Smooth muscle cell (in vitro differentiated cells): ENCODE data around the gene MPP7. TPM values are rescaled to one million over a fixed set of nuclear protein-coding genes. Genes with fewer than 3 reads are reported as not detected.

Source experiments
- DNase-seq: peaks from one replicate; lab custom pipeline; 2025; ENCODE audit not compliant: unreplicated experiment; lab: John Stamatoyannopoulos, UW
- H2AFZ ChIP-seq: fragments of 200-600 bp; sonication (generic); 2 replicates; pipeline ENCODE4 v1.6.0; 2016; ENCODE audit warnings: antibody characterized with exemption, low read depth, mild to moderate bottlenecking
- H3F3A ChIP-seq: fragments of 200-600 bp; sonication (generic); 2 replicates; pipeline ENCODE4 v1.6.0; 2017; ENCODE audit warnings: antibody characterized with exemption, low read depth
- H3K27ac ChIP-seq: fragments of 200-600 bp; sonication (generic); 2 replicates; pipeline ENCODE4 v1.5.1; 2016; ENCODE audit warnings: low read depth, mild to moderate bottlenecking
- H3K27me3 ChIP-seq: fragments of 200-600 bp; sonication (generic); 2 replicates; pipeline ENCODE4 v1.6.1; 2016; ENCODE audit warnings: low read depth, mild to moderate bottlenecking
- H3K36me3 ChIP-seq: fragments of 200-600 bp; sonication (generic); 2 replicates; pipeline ENCODE4 v1.5.1; 2016; ENCODE audit warnings: low read depth
- H3K4me1 ChIP-seq: fragments of 200-600 bp; sonication (generic); 2 replicates; pipeline ENCODE4 v1.5.1; 2016; ENCODE audit warnings: low read depth
- H3K4me2 ChIP-seq: fragments of 200-600 bp; sonication (generic); 2 replicates; pipeline ENCODE4 v1.6.0; 2016; ENCODE audit warnings: mild to moderate bottlenecking
- H3K4me3 ChIP-seq: fragments of 200-600 bp; sonication (generic); 2 replicates; pipeline ENCODE4 v1.5.1; 2016; ENCODE audit warnings: mild to moderate bottlenecking
- H3K79me2 ChIP-seq: fragments of 200-600 bp; sonication (generic); 2 replicates; pipeline ENCODE4 v1.6.0; 2016; ENCODE audit warnings: low read depth, mild to moderate bottlenecking
- H3K9ac ChIP-seq: fragments of 200-600 bp; sonication (generic); 2 replicates; pipeline ENCODE4 v1.6.0; 2016; ENCODE audit warnings: low read depth
- H3K9me3 ChIP-seq: fragments of 200-600 bp; sonication (generic); replicated peaks from 2 replicates; pipeline ENCODE4 v1.5.1; 2016; ENCODE audit warnings: low read depth
- H4K20me1 ChIP-seq: fragments of 200-600 bp; sonication (generic); 2 replicates; pipeline ENCODE4 v1.6.0; 2016; ENCODE audit warnings: low read depth
- WGBS: methylation state at CpG from one replicate; pipeline ENCODE4 v1.1.7; 2016; ENCODE audit warnings: low lambda C conversion rate; 5-methylcytosine and 5-hydroxymethylcytosine counted together
- polyA plus RNA-seq: library from polyadenylated mRNA; unstranded; fragments of >200 nt; fragmentation: Nextera tagmentation; extraction: Ambion mirVana; gene quantifications from 2 replicates; pipeline ENCODE4 v1.2.1, GENCODE V29; 2016
- total RNA-seq: library from RNA; depleted of rRNA; stranded (reverse); fragments of >200 nt; gene quantifications from 2 replicates; pipeline ENCODE4 v1.2.3, GENCODE V29; 2014
- TF ChIP-seq, protein P1 (sequence below): fragments of 200-600 bp; sonication (generic); IDR thresholded peaks from 2 replicates; pipeline ENCODE4 v1.5.1; 2017; ENCODE audit warnings: borderline replicate concordance, mild to moderate bottlenecking, antibody characterized with exemption; ENCODE audit not compliant: insufficient read depth, poor library complexity, severe bottlenecking

Gene MPP7
- total and polyA plus RNA-seq, 2 experiments from 2014 or later, result 0.80 to 3.4 TPM

DNA sequence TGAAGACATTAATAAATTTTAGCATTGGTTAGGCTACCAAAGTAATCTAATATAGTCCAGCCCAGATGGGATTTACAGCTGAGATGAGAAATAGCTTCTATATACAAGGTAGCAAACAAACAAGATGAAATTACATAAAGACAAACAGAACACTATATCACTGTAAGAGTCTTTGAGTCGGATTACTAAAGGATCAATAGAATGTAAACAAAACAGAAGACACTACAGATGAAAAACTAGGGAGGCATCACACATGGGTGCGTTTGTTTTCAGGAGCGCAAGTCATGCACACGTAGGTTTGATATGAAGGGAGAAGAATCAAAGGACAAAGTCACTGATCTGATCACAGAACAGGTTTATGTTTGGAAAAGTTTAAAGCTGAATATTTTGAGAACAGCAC is 26.5 kb downstream of the MPP7 start:
- Histone ChIP-seq H4K20me1 (no peaks in the 10 kb centered on the region), H3F3A (no peaks in the 10 kb centered on the region), H3K36me3 (no peaks in the 10 kb centered on the region), H3K79me2 (no peaks in the 10 kb centered on the region), H3K4me1 (peaks cover 3% of the 10 kb centered on the region), H3K4me3 (no peak overlapping the region), H2AFZ (no peak overlapping the region), H3K27me3 (no peaks in the 10 kb centered on the region), H3K27ac (no peak overlapping the region), H3K9ac (no peak overlapping the region), H3K9me3 (no peaks in the 10 kb centered on the region), H3K4me2 (no peak overlapping the region)
- TF ChIP-seq, protein P1, sequence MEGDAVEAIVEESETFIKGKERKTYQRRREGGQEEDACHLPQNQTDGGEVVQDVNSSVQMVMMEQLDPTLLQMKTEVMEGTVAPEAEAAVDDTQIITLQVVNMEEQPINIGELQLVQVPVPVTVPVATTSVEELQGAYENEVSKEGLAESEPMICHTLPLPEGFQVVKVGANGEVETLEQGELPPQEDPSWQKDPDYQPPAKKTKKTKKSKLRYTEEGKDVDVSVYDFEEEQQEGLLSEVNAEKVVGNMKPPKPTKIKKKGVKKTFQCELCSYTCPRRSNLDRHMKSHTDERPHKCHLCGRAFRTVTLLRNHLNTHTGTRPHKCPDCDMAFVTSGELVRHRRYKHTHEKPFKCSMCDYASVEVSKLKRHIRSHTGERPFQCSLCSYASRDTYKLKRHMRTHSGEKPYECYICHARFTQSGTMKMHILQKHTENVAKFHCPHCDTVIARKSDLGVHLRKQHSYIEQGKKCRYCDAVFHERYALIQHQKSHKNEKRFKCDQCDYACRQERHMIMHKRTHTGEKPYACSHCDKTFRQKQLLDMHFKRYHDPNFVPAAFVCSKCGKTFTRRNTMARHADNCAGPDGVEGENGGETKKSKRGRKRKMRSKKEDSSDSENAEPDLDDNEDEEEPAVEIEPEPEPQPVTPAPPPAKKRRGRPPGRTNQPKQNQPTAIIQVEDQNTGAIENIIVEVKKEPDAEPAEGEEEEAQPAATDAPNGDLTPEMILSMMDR, result no peak
- 87% methylated on average over 4 of the region's 4 CpGs for WGBS
- DNase-seq, result no peak

DNA sequence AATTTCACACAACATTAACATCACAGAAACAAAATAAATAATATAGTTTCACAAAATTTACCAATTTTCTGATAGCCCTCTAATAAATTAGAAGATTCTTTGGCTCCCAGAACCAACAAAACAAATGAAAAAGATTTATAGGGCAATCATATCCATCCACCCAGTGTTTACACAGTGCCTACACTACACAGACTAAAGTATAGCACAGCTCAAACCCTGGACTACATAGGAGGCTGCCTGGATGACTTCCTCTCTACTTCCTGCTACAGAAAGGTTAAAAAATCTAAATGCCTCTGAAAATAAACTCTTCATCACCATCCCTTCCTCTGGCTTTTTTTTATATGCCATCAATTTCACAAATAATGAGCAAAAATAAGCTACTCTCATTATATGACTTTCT is 28.4 kb downstream of the MPP7 start:
- TF ChIP-seq, protein P1, result no peak
- no peak for DNase-seq
- no peak overlapping the region for H3K4me2 ChIP-seq
- H4K20me1 ChIP-seq, result no peaks in the 10 kb centered on the region
- no peaks in the 10 kb centered on the region for H3K27me3 ChIP-seq
- no peaks in the 10 kb centered on the region for H3F3A ChIP-seq
- H3K4me1 ChIP-seq, result no peaks in the 10 kb centered on the region
- no peak overlapping the region for H2AFZ ChIP-seq
- no peak overlapping the region for H3K27ac ChIP-seq
- H3K9ac ChIP-seq, result no peak overlapping the region
- no peaks in the 10 kb centered on the region for H3K9me3 ChIP-seq
- H3K36me3 ChIP-seq, result no peaks in the 10 kb centered on the region
- no peak overlapping the region for H3K4me3 ChIP-seq
- no peaks in the 10 kb centered on the region for H3K79me2 ChIP-seq

DNA sequence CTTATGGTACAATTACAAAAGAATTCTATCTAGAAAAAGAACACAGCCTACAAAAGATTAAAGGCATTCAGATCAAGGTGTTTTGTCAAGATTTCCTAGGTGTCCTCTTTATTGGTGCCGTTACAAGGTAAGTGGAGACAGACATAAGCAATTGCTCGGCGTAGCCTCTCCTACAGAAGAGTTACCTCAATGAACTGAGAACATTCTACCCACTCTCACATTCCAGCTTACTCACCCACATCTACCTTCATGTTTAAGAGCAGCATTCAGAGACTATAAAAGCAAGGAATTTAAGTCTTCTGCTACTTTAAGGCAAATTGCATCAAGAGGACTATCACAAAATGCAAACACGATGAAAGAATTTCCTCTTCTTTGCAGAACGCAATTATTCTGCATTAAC is 29.5 kb downstream of the MPP7 start:
- H3K79me2 ChIP-seq, result no peaks in the 10 kb centered on the region
- 78% methylated on average over 5 of the region's 5 CpGs for WGBS

More for the DNA sequence above, 29.5 kb downstream of the MPP7 start:
- Histone ChIP-seq H3K9ac (no peak overlapping the region), H4K20me1 (no peaks in the 10 kb centered on the region), H2AFZ (no peak overlapping the region), H3K27ac (no peak overlapping the region), H3K27me3 (no peaks in the 10 kb centered on the region), H3K36me3 (no peaks in the 10 kb centered on the region), H3K4me1 (no peaks in the 10 kb centered on the region), H3K4me3 (no peak overlapping the region), H3K9me3 (no peaks in the 10 kb centered on the region), H3F3A (no peaks in the 10 kb centered on the region), H3K4me2 (no peak overlapping the region)
- DNase-seq, result no peak
- TF ChIP-seq, protein P1, result no peak
